GM12801 (cell line): ENCODE results near the gene AKAP12.

Experiments used
- TF ChIP-seq, protein P1 (sequence below): IDR thresholded peaks from one replicate; pipeline ENCODE4 v1.5.1; 2011; ENCODE audit warnings: control low read depth; ENCODE audit not compliant: insufficient read length; ENCODE audit errors: extremely low read depth

The AKAP12 gene

GRCh38 chr6:151317103-151317994, 77.6 kb downstream of the AKAP12 start:
- TF ChIP-seq, protein P1, sequence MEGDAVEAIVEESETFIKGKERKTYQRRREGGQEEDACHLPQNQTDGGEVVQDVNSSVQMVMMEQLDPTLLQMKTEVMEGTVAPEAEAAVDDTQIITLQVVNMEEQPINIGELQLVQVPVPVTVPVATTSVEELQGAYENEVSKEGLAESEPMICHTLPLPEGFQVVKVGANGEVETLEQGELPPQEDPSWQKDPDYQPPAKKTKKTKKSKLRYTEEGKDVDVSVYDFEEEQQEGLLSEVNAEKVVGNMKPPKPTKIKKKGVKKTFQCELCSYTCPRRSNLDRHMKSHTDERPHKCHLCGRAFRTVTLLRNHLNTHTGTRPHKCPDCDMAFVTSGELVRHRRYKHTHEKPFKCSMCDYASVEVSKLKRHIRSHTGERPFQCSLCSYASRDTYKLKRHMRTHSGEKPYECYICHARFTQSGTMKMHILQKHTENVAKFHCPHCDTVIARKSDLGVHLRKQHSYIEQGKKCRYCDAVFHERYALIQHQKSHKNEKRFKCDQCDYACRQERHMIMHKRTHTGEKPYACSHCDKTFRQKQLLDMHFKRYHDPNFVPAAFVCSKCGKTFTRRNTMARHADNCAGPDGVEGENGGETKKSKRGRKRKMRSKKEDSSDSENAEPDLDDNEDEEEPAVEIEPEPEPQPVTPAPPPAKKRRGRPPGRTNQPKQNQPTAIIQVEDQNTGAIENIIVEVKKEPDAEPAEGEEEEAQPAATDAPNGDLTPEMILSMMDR: no peak

DNA sequence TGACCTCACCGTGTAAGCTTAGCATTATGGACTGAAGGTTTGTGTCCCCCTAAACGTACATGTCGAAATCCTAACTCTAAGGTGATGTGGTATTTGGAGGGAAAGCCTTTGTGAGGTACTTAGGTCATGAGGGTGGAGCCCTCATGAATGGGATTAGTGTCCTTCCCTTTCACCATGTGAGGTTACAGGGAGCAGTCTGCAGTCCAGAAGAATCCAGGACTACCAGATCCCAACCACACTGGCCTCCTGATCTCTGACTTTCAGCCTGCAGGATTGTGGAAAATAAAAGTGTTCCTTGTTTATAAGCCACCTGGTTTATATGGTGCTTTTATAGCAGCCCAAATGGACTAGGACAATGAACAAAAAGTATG, 78.2 kb downstream of the AKAP12 start:
- TF ChIP-seq, protein P1: no peak

DNA sequence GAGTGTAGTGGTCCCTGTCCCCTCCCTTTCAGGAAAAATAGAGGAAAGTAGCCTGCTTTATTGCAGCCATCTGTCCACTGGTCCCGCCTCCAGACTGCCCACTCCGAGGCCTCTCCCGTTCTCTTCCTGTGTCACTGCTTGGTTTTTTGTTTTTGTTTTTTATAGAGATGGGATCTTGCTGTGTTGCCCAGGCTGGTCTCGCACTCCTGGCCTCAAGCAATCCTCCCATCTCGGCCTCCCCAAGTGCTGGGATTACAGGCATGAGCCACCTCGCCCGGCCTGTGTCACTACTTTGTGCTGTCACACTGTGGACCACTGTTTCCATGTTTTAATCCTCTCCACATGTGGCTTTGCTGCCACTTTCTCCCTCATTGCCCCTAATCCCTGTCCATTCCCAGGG, 80.4 kb downstream of the AKAP12 start:
- TF ChIP-seq, protein P1: no peak

DNA sequence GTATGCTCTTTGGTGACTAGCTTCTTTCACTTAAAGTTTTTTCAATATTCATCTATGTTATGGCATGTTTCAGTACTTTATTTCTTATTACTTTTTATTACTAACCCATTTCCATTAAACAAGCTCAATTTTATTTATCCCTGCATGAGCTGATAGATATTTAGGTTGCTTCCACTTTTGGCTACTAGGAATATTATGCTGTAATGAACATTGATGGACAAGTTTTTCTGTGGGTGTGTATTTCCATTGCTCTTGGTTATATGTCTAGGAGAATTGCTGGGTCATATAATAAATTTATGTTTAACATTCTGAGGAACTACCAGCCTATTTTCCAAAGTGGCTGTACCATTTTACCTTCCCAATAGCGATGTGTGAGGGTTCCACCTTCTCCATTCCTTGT, 81.7 kb downstream of the AKAP12 start:
- TF ChIP-seq, protein P1: no peak

DNA sequence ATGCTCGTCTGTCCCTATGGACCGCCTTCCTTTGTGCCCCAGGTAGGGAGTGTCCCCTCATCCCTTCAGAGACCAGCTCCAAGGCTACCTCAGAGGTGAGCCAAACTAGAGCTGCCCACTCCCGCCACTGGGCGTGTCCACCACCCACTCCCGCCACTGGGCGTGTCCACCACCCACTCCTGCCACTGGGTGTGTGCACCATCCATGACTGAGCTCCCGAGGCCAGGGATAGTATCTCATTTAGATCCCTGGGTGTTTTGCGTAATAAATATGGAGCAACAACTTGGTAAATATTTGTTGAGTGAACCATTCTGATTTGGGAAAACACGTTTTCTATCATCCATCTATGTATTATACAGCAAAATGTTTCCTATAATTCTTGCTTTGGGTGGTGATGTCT, 82.8 kb downstream of the AKAP12 start:
- TF ChIP-seq, protein P1: no peak

GRCh38 chr6:151323791-151324487, 84.2 kb downstream of the AKAP12 start:
- TF ChIP-seq, protein P1: no peak

- TF ChIP-seq, protein P1: no peak
Observed at GRCh38 chr6:151324488-151324825, 84.7 kb downstream of the AKAP12 start.
